ENCODE measurements around the gene ZNF236. TPM values are rescaled to one million over a fixed set of nuclear protein-coding genes. Genes with fewer than 3 reads are reported as not detected.

ZNF236 gene
- total and polyA plus RNA-seq, 2 donors (not counting 3 experiments of a cell fraction or from before 2014, with no cell fraction given): 4.5 to 14.7 TPM

DNA sequence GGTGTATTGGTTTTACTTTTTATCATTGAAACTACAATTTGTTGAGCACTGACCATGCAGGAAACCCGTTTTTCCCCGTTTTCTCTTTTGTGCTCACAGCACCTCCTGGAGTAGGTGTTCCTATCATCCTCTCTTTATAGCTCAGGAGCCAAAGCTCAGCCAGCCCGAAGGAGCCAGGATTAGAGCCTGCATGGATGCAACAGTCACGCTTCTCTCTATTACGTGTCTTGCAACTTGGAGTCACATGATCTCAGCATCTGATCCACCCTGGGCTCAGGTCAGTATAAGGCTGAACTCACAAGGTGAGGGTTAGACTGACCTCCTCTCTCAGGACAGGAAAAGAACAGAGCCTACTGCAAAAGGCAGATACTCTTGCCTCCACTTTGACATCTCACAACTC, 159.7 kb downstream of the ZNF236 start:
- Histone ChIP-seq H3K9me3 (replicated peaks; ENCODE audit: control insufficient read depth, insufficient read depth, low read length) (no peaks in the 10 kb centered on the region), H3K9ac (replicated peaks; ENCODE audit: extremely low read depth, insufficient read depth, low read length) (no peak overlapping the region), H3K4me1 (ENCODE audit: control insufficient read depth, extremely low read depth, insufficient read depth, low read length) (no peaks in the 10 kb centered on the region), H3K4me3 (replicated peaks in 1 of 3; ENCODE audit: insufficient read depth in 1 of 3, low read depth in 1 of 3, low read length in 3 of 3) (no peak overlapping the region), H3K9me1 (replicated peaks; ENCODE audit: control insufficient read depth, extremely low read depth, insufficient read depth, low read length) (no peaks in the 10 kb centered on the region), H3K27me3 (ENCODE audit: control insufficient read depth in 2 of 2, insufficient read depth in 2 of 2, low read length in 2 of 2) (peaks cover 0 to 4% of the 10 kb centered on the region in 2 experiments), H2AFZ (ENCODE audit: low read depth, low read length) (no peak overlapping the region), H3K27ac (ENCODE audit: insufficient read depth, low read depth, low read length) (no peak overlapping the region), H3K4me2 (ENCODE audit: insufficient read depth, low read length) (no peak overlapping the region), H4K20me1 (replicated peaks; ENCODE audit: control insufficient read depth, extremely low read depth, insufficient read depth, low read length) (no peaks in the 10 kb centered on the region), H3K36me3 (ENCODE audit: control insufficient read depth in 2 of 2, extremely low read depth in 1 of 2, insufficient read depth in 2 of 2, low read length in 2 of 2) (no peaks in the 10 kb centered on the region), H3K79me2 (ENCODE audit: control insufficient read depth, insufficient read depth, low read length) (no peaks in the 10 kb centered on the region)
- no TSS peak for BruUV-seq (replicated peaks)
- TF ChIP-seq MYC (IDR thresholded peaks at IDR 0.05; ENCODE audit: low read depth, low read length): no peak
- dilution Hi-C loops (cut with MboI; ENCODE audit: extremely low pct_ligation_motif_present, low sequenced_read_pairs) (no loop called here), intact Hi-C loops (cut with micrococcal nuclease) (loop anchor here (5.0 kb wide), 1 partner anchor 75 kb away; no protein-coding TSS in a partner anchor)
- DNase-seq (ENCODE audit: low read depth, low spot score) (no peak), FAIRE-seq (no peak)
- ChIA-PET CTCF (interaction anchor here (0.8 to 8.0 kb wide), 15 partner anchors 8 to 229 kb away, joined by 3 to 140 read pairs (median 5); no protein-coding TSS in a partner anchor), POLR2A (no interaction called here)

DNA sequence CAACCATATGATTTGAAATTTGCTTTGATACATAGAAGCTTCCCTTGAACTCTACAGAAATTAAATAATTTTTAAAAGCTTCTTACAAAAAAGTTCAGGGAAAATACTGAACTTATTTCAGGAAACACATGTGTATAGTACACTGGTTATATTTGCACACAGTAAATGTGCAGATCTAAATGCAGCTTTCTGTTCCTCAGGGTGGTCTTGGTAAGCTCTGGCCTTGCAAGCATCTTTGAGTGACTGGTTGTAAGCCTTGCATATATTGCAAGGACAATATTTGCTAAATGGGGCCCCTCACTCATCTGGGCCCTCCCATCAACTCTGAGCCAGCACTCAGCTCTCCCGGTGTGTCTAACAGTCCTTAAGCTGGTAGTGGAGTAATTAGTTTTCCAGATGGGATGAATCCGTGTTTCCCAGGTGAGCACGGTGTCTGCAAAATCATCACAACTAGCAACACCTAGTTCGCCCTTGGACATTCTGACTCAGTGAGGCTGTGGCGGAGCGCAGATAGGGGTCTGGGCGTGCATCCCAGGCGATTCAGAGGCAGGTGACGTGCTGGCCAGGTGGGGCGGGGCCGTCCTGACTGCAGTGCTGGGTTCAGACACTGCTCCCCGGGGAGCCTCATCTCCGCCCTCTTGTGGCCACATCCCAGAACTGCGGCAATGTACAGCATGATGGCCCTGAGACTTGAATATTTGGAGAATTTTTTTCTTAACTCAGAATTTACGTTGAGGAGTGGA, 160.7 kb downstream of the ZNF236 start:
- H3K79me2 ChIP-seq (ENCODE audit: control insufficient read depth, insufficient read depth, low read length): no peaks in the 10 kb centered on the region
- no peak overlapping the region for H3K9ac ChIP-seq (replicated peaks; ENCODE audit: extremely low read depth, insufficient read depth, low read length)
- peak overlapping the region; percentile 32 for H2AFZ ChIP-seq (ENCODE audit: low read depth, low read length)
- H3K4me3 ChIP-seq (replicated peaks in 1 of 3; ENCODE audit: insufficient read depth in 1 of 3, low read depth in 1 of 3, low read length in 3 of 3): no peak overlapping the region
- FAIRE-seq (peak; percentile 92), DNase-seq (ENCODE audit: low read depth, low spot score) (peak; percentile 80)
- H3K9me3 ChIP-seq (replicated peaks; ENCODE audit: control insufficient read depth, insufficient read depth, low read length): no peaks in the 10 kb centered on the region
- H3K27me3 ChIP-seq (ENCODE audit: control insufficient read depth in 2 of 2, insufficient read depth in 2 of 2, low read length in 2 of 2): peaks cover 0 to 7% of the 10 kb centered on the region in 2 experiments
- ChIA-PET POLR2A (no interaction called here), CTCF (interaction anchor here (0.8 to 8.0 kb wide), 24 partner anchors 9 to 230 kb away, joined by 3 to 140 read pairs (median 5); no protein-coding TSS in a partner anchor)
- intact Hi-C loops (cut with micrococcal nuclease): loop anchor here (1.0 to 5.0 kb wide), 4 partner anchors 61 to 181 kb away; no protein-coding TSS in a partner anchor
- no peaks in the 10 kb centered on the region for H3K4me1 ChIP-seq (ENCODE audit: control insufficient read depth, extremely low read depth, insufficient read depth, low read length)
- no peaks in the 10 kb centered on the region for H3K36me3 ChIP-seq (ENCODE audit: control insufficient read depth in 2 of 2, extremely low read depth in 1 of 2, insufficient read depth in 2 of 2, low read length in 2 of 2)
- no peaks in the 10 kb centered on the region for H4K20me1 ChIP-seq (replicated peaks; ENCODE audit: control insufficient read depth, extremely low read depth, insufficient read depth, low read length)
- BruUV-seq (replicated peaks): no TSS peak
- dilution Hi-C loops (cut with MboI; ENCODE audit: extremely low pct_ligation_motif_present, low sequenced_read_pairs): no loop called here
- H3K4me2 ChIP-seq (ENCODE audit: insufficient read depth, low read length): peak overlapping the region; percentile 30
- H3K9me1 ChIP-seq (replicated peaks; ENCODE audit: control insufficient read depth, extremely low read depth, insufficient read depth, low read length): no peaks in the 10 kb centered on the region
- no peak overlapping the region for H3K27ac ChIP-seq (ENCODE audit: insufficient read depth, low read depth, low read length)
- TF ChIP-seq GATA2 (IDR thresholded peaks at IDR 0.05; ENCODE audit: insufficient read depth, insufficient read length, low read depth, low read length) (no peak), MYC (IDR thresholded peaks at IDR 0.05; ENCODE audit: low read depth, low read length) (no peak), CTCF (IDR thresholded peaks at IDR 0.05; ENCODE audit: extremely low read depth in 1 of 2, insufficient read depth in 1 of 2, low read depth in 1 of 2, low read length in 2 of 2) (peak; percentile 89 to 91), EZH2 (IDR thresholded peaks at IDR 0.05; ENCODE audit: borderline replicate concordance, low read depth, low read length, severe bottlenecking) (no peak)
- TF ChIP-seq, protein P1, sequence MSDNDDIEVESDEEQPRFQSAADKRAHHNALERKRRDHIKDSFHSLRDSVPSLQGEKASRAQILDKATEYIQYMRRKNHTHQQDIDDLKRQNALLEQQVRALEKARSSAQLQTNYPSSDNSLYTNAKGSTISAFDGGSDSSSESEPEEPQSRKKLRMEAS (IDR thresholded peaks at IDR 0.05; ENCODE audit: insufficient read depth, insufficient read length): no peak

All from endothelial cell of umbilical vein (primary cell).